Measurements from ENCODE around the gene LMF1.

The LMF1 gene

GRCh38 chr16:970766-971581, at the start of gene LMF1:
Gene LMF1 (minus strand): TSS chr16:970984. CDS start chr16:970980, 4 bp downstream.
- H3K4me3 ChIP-seq (replicated peaks in 1 of 2; ENCODE audit: low read depth in 2 of 2, low read length in 2 of 2) = peak within 1 kb of the TSS; percentile 67 to 80
- TF ChIP-seq, protein P1, sequence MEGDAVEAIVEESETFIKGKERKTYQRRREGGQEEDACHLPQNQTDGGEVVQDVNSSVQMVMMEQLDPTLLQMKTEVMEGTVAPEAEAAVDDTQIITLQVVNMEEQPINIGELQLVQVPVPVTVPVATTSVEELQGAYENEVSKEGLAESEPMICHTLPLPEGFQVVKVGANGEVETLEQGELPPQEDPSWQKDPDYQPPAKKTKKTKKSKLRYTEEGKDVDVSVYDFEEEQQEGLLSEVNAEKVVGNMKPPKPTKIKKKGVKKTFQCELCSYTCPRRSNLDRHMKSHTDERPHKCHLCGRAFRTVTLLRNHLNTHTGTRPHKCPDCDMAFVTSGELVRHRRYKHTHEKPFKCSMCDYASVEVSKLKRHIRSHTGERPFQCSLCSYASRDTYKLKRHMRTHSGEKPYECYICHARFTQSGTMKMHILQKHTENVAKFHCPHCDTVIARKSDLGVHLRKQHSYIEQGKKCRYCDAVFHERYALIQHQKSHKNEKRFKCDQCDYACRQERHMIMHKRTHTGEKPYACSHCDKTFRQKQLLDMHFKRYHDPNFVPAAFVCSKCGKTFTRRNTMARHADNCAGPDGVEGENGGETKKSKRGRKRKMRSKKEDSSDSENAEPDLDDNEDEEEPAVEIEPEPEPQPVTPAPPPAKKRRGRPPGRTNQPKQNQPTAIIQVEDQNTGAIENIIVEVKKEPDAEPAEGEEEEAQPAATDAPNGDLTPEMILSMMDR (IDR thresholded peaks at IDR 0.05; ENCODE audit: low read depth, low read length) = no peak
- peak; percentile 90 to 94 for DNase-seq (ENCODE audit: low read depth in 2 of 2)

DNA sequence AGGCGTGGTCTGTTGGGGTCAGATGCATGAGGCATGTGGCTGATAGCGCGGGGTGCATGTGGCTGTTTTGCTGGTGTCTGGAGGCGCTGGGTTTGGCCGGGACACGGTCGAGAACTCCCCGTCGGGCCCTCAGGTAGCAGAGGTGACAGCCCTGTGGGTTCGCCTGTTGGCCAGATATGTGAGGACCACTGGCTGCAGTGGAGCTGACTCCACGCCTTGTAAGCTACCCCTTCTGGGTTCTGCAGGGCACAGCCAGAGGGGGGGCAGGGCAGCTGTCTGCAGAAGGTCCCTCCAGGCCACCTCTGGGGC, 49.3 kb upstream of the LMF1 start:
- DNase-seq (ENCODE audit: low read depth in 2 of 2) = no peak
- no peak overlapping the region for H3K4me3 ChIP-seq (replicated peaks in 1 of 2; ENCODE audit: low read depth in 2 of 2, low read length in 2 of 2)
- TF ChIP-seq, protein P1 (IDR thresholded peaks at IDR 0.05; ENCODE audit: low read depth, low read length) = no peak

GRCh38 chr16:1019231-1020090, 48.7 kb upstream of the LMF1 start:
- peak; percentile 64 to 73 for DNase-seq (ENCODE audit: low read depth in 2 of 2)
- H3K4me3 ChIP-seq (replicated peaks in 1 of 2; ENCODE audit: low read depth in 2 of 2, low read length in 2 of 2) = peak overlapping the region; percentile 19 to 22
- TF ChIP-seq, protein P1 (IDR thresholded peaks at IDR 0.05; ENCODE audit: low read depth, low read length) = no peak

- DNase-seq (ENCODE audit: low read depth in 2 of 2) = no peak
- H3K4me3 ChIP-seq (replicated peaks in 1 of 2; ENCODE audit: low read depth in 2 of 2, low read length in 2 of 2) = peak overlapping the region in 1 of 2 donors; percentile 22
- TF ChIP-seq, protein P1 (IDR thresholded peaks at IDR 0.05; ENCODE audit: low read depth, low read length) = no peak
Measured at GRCh38 chr16:1018447-1019198, 47.8 kb upstream of the LMF1 start.

GRCh38 chr16:1014771-1015495, 44.1 kb upstream of the LMF1 start:
- TF ChIP-seq, protein P1 (IDR thresholded peaks at IDR 0.05; ENCODE audit: low read depth, low read length) = no peak
- DNase-seq (ENCODE audit: low read depth in 2 of 2) = peak in 1 of 2 donors; percentile 35
- H3K4me3 ChIP-seq (replicated peaks in 1 of 2; ENCODE audit: low read depth in 2 of 2, low read length in 2 of 2) = no peak overlapping the region

DNA sequence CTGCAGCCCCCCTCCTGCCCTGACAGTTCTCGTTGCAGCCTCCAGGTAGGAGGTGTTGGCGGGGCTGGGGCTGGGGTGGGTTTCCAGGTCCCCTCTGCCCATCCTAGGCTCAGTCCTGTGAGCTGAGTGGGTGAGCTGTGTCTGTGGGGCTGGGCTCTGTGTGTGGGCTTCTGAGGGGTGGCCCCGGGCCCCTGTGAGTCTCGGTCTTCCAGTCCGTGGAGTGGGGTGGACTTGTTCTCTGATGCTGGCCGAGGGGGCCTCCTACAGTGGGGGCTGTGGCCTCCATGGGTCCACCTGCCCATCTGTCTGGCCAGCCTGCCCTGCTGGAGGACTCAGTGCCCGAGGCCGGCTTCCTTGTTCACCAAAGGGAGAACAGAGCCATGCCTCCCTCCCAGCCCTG, 43.4 kb upstream of the LMF1 start:
- no peak for DNase-seq (ENCODE audit: low read depth in 2 of 2)

More for the DNA sequence above, 43.4 kb upstream of the LMF1 start:
- no peak overlapping the region for H3K4me3 ChIP-seq (replicated peaks in 1 of 2; ENCODE audit: low read depth in 2 of 2, low read length in 2 of 2)
- TF ChIP-seq, protein P1 (IDR thresholded peaks at IDR 0.05; ENCODE audit: low read depth, low read length) = no peak
